ENCODE measurements around the gene FSCN2. TPM values are rescaled to one million over a fixed set of nuclear protein-coding genes. Genes with fewer than 3 reads are reported as not detected.

The FSCN2 gene
- total RNA-seq, 4 donors from 2014 or later: 0.46 to 2.7 (median 1.8) TPM

- WGBS, 2 donors: 82 to 87% methylated on average over 16 to 21 of the region's 26 CpGs
- no peak overlapping the region for H3K4me3 ChIP-seq (ENCODE audit: low read depth, poor library complexity, severe bottlenecking)
- DNase-seq (ENCODE audit: low spot score in 2 of 2): no peak
- TF ChIP-seq, protein P1, sequence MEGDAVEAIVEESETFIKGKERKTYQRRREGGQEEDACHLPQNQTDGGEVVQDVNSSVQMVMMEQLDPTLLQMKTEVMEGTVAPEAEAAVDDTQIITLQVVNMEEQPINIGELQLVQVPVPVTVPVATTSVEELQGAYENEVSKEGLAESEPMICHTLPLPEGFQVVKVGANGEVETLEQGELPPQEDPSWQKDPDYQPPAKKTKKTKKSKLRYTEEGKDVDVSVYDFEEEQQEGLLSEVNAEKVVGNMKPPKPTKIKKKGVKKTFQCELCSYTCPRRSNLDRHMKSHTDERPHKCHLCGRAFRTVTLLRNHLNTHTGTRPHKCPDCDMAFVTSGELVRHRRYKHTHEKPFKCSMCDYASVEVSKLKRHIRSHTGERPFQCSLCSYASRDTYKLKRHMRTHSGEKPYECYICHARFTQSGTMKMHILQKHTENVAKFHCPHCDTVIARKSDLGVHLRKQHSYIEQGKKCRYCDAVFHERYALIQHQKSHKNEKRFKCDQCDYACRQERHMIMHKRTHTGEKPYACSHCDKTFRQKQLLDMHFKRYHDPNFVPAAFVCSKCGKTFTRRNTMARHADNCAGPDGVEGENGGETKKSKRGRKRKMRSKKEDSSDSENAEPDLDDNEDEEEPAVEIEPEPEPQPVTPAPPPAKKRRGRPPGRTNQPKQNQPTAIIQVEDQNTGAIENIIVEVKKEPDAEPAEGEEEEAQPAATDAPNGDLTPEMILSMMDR (IDR thresholded peaks at IDR 0.05): no peak
- no peak for TF ChIP-seq POLR2A (IDR thresholded peaks at IDR 0.05)
- intact Hi-C loops (cut with DNase I; ENCODE audit: low total_unique reads): no loop called here
These were observed 10.7 kb downstream of the FSCN2 start for GRCh38 chr17:81538651-81539570.

DNA sequence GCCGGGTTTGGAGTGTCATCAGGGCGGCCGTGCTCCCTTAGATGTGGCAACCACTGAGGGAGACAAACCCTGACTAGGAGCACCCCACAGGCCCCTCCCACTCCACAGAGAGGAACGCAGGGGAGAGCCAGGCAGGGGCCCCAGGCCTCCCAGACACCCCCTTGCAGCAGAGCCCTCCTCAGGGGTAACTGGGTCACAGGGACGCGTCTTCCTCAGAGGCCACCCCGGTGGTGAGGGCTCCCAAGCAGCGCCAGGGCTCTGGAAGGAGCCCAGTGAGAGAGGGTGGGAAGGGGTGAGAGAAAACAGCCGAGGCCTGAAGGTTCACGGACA, 11.4 kb downstream of the FSCN2 start:
- intact Hi-C loops (cut with DNase I; ENCODE audit: low total_unique reads): no loop called here
- WGBS, 2 donors: 78 to 79% methylated on average over 10 of the region's 10 CpGs
- H3K4me3 ChIP-seq (ENCODE audit: low read depth, poor library complexity, severe bottlenecking): no peak overlapping the region
- TF ChIP-seq POLR2A (IDR thresholded peaks at IDR 0.05): no peak
- TF ChIP-seq, protein P1 (IDR thresholded peaks at IDR 0.05): no peak
- no peak for DNase-seq (ENCODE audit: low spot score in 2 of 2)

DNA sequence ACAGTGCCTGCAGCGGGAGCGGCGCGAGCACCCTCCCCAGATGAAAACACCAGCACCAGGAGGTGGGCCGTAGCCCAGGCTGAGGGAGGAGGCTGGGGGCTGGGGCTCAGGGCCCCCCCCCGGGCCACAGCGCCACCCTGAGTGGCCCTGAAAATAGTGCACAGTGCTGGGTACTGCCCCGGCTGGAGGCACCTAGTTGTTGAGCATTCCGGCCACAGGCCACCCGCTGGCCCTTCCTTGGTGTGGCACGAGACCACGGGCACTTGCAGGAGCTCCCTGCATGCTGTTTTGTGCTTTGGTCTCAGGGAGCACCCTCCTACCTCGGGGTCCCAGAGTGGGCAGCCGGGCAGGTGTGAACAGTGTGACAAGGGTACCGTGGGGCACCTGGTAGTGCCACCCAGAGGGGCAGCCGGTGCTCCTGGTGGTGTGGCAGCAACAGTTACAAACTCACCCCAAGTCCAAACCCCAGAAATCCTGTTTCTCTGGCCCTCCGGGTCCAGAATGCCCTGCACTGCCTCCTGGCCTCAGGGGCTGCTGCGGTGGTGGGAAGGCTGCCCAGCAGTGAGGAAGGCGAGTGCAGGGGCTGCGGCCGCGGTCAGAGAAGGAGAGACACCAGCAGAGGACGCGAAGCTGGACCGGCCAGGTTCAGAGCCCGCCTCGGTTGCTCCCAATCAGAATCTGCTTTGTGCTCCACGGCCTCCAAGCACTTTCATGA, 11.9 kb downstream of the FSCN2 start:
- WGBS, 2 donors: 95% methylated on average over 19 to 26 of the region's 28 CpGs
- no peak overlapping the region for H3K4me3 ChIP-seq (ENCODE audit: low read depth, poor library complexity, severe bottlenecking)
- intact Hi-C loops (cut with DNase I; ENCODE audit: low total_unique reads): no loop called here
- no peak for DNase-seq (ENCODE audit: low spot score in 2 of 2)
- TF ChIP-seq, protein P1 (IDR thresholded peaks at IDR 0.05): no peak
- TF ChIP-seq POLR2A (IDR thresholded peaks at IDR 0.05): no peak

GRCh38 chr17:81540676-81541027, 12.5 kb downstream of the FSCN2 start:
- no peak overlapping the region for H3K4me3 ChIP-seq (ENCODE audit: low read depth, poor library complexity, severe bottlenecking)
- WGBS, 2 donors: 88 to 93% methylated on average over 6 to 14 of the region's 14 CpGs
- DNase-seq (ENCODE audit: low spot score in 2 of 2): no peak
- intact Hi-C loops (cut with DNase I; ENCODE audit: low total_unique reads): no loop called here
- TF ChIP-seq, protein P1 (IDR thresholded peaks at IDR 0.05): no peak
- TF ChIP-seq POLR2A (IDR thresholded peaks at IDR 0.05): no peak

- WGBS, 2 donors: 87 to 95% methylated on average over 5 to 16 of the region's 17 CpGs
- TF ChIP-seq POLR2A (IDR thresholded peaks at IDR 0.05): no peak
- TF ChIP-seq, protein P1 (IDR thresholded peaks at IDR 0.05): no peak
- H3K4me3 ChIP-seq (ENCODE audit: low read depth, poor library complexity, severe bottlenecking): no peak overlapping the region
- DNase-seq (ENCODE audit: low spot score in 2 of 2): no peak
- intact Hi-C loops (cut with DNase I; ENCODE audit: low total_unique reads): no loop called here
These were observed 12.9 kb downstream of the FSCN2 start for GRCh38 chr17:81541123-81541522.

All from lower leg skin (tissue), 4 donors.